ENCODE results near the gene SH3TC1. TPM values are rescaled to one million over a fixed set of nuclear protein-coding genes. Genes with fewer than 3 reads are reported as not detected.

SH3TC1 gene
- total and polyA plus RNA-seq, 4 experiments from 2014 or later, result 7.9 to 41.3 (median 25.7) TPM

- no peaks in the 10 kb centered on the region for H3K9me3 ChIP-seq (ENCODE audit: control insufficient read depth in 1 of 2, low read length in 2 of 2)
- H3K27ac ChIP-seq (ENCODE audit: low read depth, low read length), result no peak overlapping the region
- no peak for DNase-seq
- H3K4me1 ChIP-seq (ENCODE audit: insufficient read depth, low read length), result no peaks in the 10 kb centered on the region
- ChIA-PET POLR2A (ENCODE audit: partially characterized antibody) (no interaction called here), CTCF (ENCODE audit: partially characterized antibody) (no interaction called here)
- H3K27me3 Mint-ChIP-seq, result peaks cover 0 to 2% of the 10 kb centered on the region in 2 donors
- H3K4me1 Mint-ChIP-seq, result no peaks in the 10 kb centered on the region
- no peak overlapping the region for H3K4me3 ChIP-seq (ENCODE audit: low read length in 2 of 2)
- no peaks in the 10 kb centered on the region for H3K36me3 ChIP-seq (ENCODE audit: insufficient read depth, low read length)
- peaks cover 0 to 2% (median 0%) of the 10 kb centered on the region in 8 donors for H3K9me3 Mint-ChIP-seq
- H3K36me3 Mint-ChIP-seq, result no peaks in the 10 kb centered on the region
- H3K27ac Mint-ChIP-seq, result no peak overlapping the region
- H3K4me3 Mint-ChIP-seq, result no peak overlapping the region
- H3K27me3 ChIP-seq (ENCODE audit: insufficient read depth, low read length), result no peaks in the 10 kb centered on the region
- intact Hi-C loops (cut with micrococcal nuclease), result no loop called here
These were observed 13.2 kb upstream of the SH3TC1 start for GRCh38 chr4:8185930-8186329.

- ChIA-PET CTCF (ENCODE audit: partially characterized antibody) (interaction anchor here (1.4 kb wide), 1 partner anchor 11 kb away, joined by 5 read pairs; no protein-coding TSS in a partner anchor), POLR2A (ENCODE audit: partially characterized antibody) (no interaction called here)
- no peak for DNase-seq
- peak overlapping the region in 1 of 7 donors; percentile 56 for H3K27ac Mint-ChIP-seq
- no peaks in the 10 kb centered on the region for H3K9me3 ChIP-seq (ENCODE audit: control insufficient read depth in 1 of 2, low read length in 2 of 2)
- no peaks in the 10 kb centered on the region for H3K36me3 Mint-ChIP-seq
- H3K27me3 Mint-ChIP-seq, result peaks cover 0 to 2% of the 10 kb centered on the region in 2 donors
- no peak overlapping the region for H3K27ac ChIP-seq (ENCODE audit: low read depth, low read length)
- peaks cover 0 to 2% (median 0%) of the 10 kb centered on the region in 8 donors for H3K9me3 Mint-ChIP-seq
- intact Hi-C loops (cut with micrococcal nuclease), result no loop called here
- no peaks in the 10 kb centered on the region for H3K27me3 ChIP-seq (ENCODE audit: insufficient read depth, low read length)
- H3K4me3 Mint-ChIP-seq, result no peak overlapping the region
- H3K4me1 ChIP-seq (ENCODE audit: insufficient read depth, low read length), result no peaks in the 10 kb centered on the region
- H3K4me1 Mint-ChIP-seq, result peaks cover 0 to 5% (median 1%) of the 10 kb centered on the region in 4 donors
- no peak overlapping the region for H3K4me3 ChIP-seq (ENCODE audit: low read length in 2 of 2)
- H3K36me3 ChIP-seq (ENCODE audit: insufficient read depth, low read length), result no peaks in the 10 kb centered on the region
These were observed 11.0 kb upstream of the SH3TC1 start for GRCh38 chr4:8188085-8188484.

- no peaks in the 10 kb centered on the region for H3K4me1 ChIP-seq (ENCODE audit: insufficient read depth, low read length)
- Mint-ChIP-seq H3K4me3 (no peak overlapping the region), H3K9me3 (peaks cover 0 to 2% (median 0%) of the 10 kb centered on the region in 8 donors), H3K27me3 (peaks cover 0 to 2% of the 10 kb centered on the region in 2 donors), H3K36me3 (no peaks in the 10 kb centered on the region), H3K4me1 (peaks cover 0 to 10% (median 3%) of the 10 kb centered on the region in 4 donors), H3K27ac (no peak overlapping the region)
- intact Hi-C loops (cut with micrococcal nuclease), result no loop called here
- no peak overlapping the region for H3K4me3 ChIP-seq (ENCODE audit: low read length in 2 of 2)
- no peaks in the 10 kb centered on the region for H3K27me3 ChIP-seq (ENCODE audit: insufficient read depth, low read length)
- ChIA-PET POLR2A (ENCODE audit: partially characterized antibody) (no interaction called here), CTCF (ENCODE audit: partially characterized antibody) (interaction anchor here (1.4 kb wide), 1 partner anchor 12 kb away, joined by 5 read pairs; no protein-coding TSS in a partner anchor)
- no peaks in the 10 kb centered on the region for H3K36me3 ChIP-seq (ENCODE audit: insufficient read depth, low read length)
- DNase-seq, result no peak
- no peak overlapping the region for H3K27ac ChIP-seq (ENCODE audit: low read depth, low read length)
- no peaks in the 10 kb centered on the region for H3K9me3 ChIP-seq (ENCODE audit: control insufficient read depth in 1 of 2, low read length in 2 of 2)
These were observed 10.1 kb upstream of the SH3TC1 start for GRCh38 chr4:8188743-8189550.

GRCh38 chr4:8189551-8190466 is 9.3 kb upstream of the SH3TC1 start:
- intact Hi-C loops (cut with micrococcal nuclease), result no loop called here
- Histone ChIP-seq H3K4me1 (ENCODE audit: insufficient read depth, low read length) (no peaks in the 10 kb centered on the region), H3K27ac (ENCODE audit: low read depth, low read length) (no peak overlapping the region), H3K9me3 (ENCODE audit: control insufficient read depth in 1 of 2, low read length in 2 of 2) (no peaks in the 10 kb centered on the region), H3K36me3 (ENCODE audit: insufficient read depth, low read length) (no peaks in the 10 kb centered on the region), H3K4me3 (ENCODE audit: low read length in 2 of 2) (no peak overlapping the region), H3K27me3 (ENCODE audit: insufficient read depth, low read length) (no peaks in the 10 kb centered on the region)
- H3K4me3 Mint-ChIP-seq, result no peak overlapping the region
- CTCF ChIA-PET (ENCODE audit: partially characterized antibody), result interaction anchor here (1.1 kb wide), 1 partner anchor 13 kb away, joined by 6 read pairs; no protein-coding TSS in a partner anchor
- H3K9me3 Mint-ChIP-seq, result peaks cover 0 to 2% (median 0%) of the 10 kb centered on the region in 8 donors
- H3K27ac Mint-ChIP-seq, result no peak overlapping the region
- no peak for DNase-seq
- no peaks in the 10 kb centered on the region for H3K36me3 Mint-ChIP-seq
- H3K27me3 Mint-ChIP-seq, result peaks cover 0 to 2% of the 10 kb centered on the region in 2 donors
- peaks cover 0 to 10% (median 3%) of the 10 kb centered on the region in 4 donors for H3K4me1 Mint-ChIP-seq
- POLR2A ChIA-PET (ENCODE audit: partially characterized antibody), result no interaction called here

GRCh38 chr4:8191136-8191747 is 7.8 kb upstream of the SH3TC1 start:
- Mint-ChIP-seq H3K4me1 (peaks cover 0 to 10% (median 3%) of the 10 kb centered on the region in 4 donors), H3K4me3 (no peak overlapping the region), H3K36me3 (no peaks in the 10 kb centered on the region), H3K27ac (peak overlapping the region in 1 of 7 donors; percentile 78), H3K27me3 (peaks cover 0 to 2% of the 10 kb centered on the region in 2 donors), H3K9me3 (peaks cover 0 to under 1% (median 0%) of the 10 kb centered on the region in 8 donors)
- Histone ChIP-seq H3K36me3 (ENCODE audit: insufficient read depth, low read length) (no peaks in the 10 kb centered on the region), H3K27ac (ENCODE audit: low read depth, low read length) (no peak overlapping the region), H3K4me3 (ENCODE audit: low read length in 2 of 2) (no peak overlapping the region), H3K9me3 (ENCODE audit: control insufficient read depth in 1 of 2, low read length in 2 of 2) (no peaks in the 10 kb centered on the region), H3K27me3 (ENCODE audit: insufficient read depth, low read length) (no peaks in the 10 kb centered on the region), H3K4me1 (ENCODE audit: insufficient read depth, low read length) (no peaks in the 10 kb centered on the region)
- intact Hi-C loops (cut with micrococcal nuclease), result no loop called here
- CTCF ChIA-PET (ENCODE audit: partially characterized antibody), result interaction anchor here (3.4 kb wide), 1 partner anchor 15 kb away, joined by 24 read pairs; no protein-coding TSS in a partner anchor
- DNase-seq, result no peak
- POLR2A ChIA-PET (ENCODE audit: partially characterized antibody), result no interaction called here

DNA sequence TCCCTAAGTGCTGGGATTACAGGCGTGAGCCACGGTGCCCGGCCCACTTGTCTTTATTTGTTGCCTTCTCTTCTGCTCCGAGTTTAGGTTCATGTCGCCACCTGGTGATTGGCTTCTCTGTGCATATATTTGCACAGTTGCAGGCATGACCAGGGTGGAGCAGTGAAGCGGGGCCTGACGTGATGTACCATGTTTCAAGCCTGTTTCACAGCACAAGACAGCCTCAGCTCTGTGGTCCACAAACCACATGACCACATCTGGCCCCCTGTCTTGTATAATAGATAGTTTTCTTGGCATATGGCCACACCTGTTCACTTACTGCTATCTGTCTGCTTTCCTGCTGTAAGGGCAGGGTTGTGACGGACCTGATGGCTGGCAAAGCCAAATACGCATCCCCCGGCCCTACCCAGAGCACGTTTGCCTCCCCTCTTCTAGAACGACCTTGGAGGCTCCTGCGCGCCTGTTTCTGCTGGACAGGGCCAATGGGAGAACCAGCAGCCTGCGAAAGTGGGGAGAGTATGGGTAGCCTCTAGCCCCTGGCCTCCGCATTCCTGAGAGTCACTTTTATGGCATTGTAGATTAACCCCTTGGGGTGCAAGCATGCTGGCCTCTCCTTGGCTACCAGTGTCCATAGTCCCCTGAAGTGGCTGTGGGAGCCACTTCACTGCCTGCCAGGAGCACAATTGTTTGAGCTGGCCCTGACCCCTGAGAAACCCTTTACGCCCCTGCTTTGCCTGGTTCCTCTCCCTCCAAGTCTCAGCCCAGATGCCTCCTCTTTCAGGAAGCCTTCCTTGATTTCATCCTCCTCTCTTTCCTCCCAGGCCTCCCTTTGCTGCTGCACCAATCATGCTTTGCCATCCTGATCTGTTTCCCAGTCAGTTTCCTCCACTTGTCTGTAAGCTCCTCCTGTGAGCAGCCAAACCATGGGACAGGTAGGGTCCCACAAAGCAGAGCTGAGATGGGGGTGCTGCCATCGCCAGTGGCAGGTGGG is 6.0 kb upstream of the SH3TC1 start:
- Mint-ChIP-seq H3K4me3 (no peak overlapping the region), H3K36me3 (no peaks in the 10 kb centered on the region), H3K4me1 (peaks cover under 1 to 16% (median 3%) of the 10 kb centered on the region in 4 donors), H3K27ac (peak overlapping the region in 2 of 7 donors; percentile 41 to 60), H3K27me3 (no peaks in the 10 kb centered on the region), H3K9me3 (no peaks in the 10 kb centered on the region)
- no peaks in the 10 kb centered on the region for H3K36me3 ChIP-seq (ENCODE audit: insufficient read depth, low read length)
- intact Hi-C loops (cut with micrococcal nuclease), result no loop called here
- no peaks in the 10 kb centered on the region for H3K9me3 ChIP-seq (ENCODE audit: control insufficient read depth in 1 of 2, low read length in 2 of 2)
- POLR2A ChIA-PET (ENCODE audit: partially characterized antibody), result no interaction called here
- CTCF ChIA-PET (ENCODE audit: partially characterized antibody), result interaction anchor here (3.4 kb wide), 1 partner anchor 17 kb away, joined by 24 read pairs; no protein-coding TSS in a partner anchor
- no peak overlapping the region for H3K4me3 ChIP-seq (ENCODE audit: low read length in 2 of 2)
- no peak overlapping the region for H3K27ac ChIP-seq (ENCODE audit: low read depth, low read length)
- peak in 2 of 5 donors; percentile 18 to 21 for DNase-seq
- peaks cover 2% of the 10 kb centered on the region for H3K4me1 ChIP-seq (ENCODE audit: insufficient read depth, low read length)
- no peaks in the 10 kb centered on the region for H3K27me3 ChIP-seq (ENCODE audit: insufficient read depth, low read length)
